ENCODE data around the gene KRTAP4-1. TPM values are rescaled to one million over a fixed set of nuclear protein-coding genes. Genes with fewer than 3 reads are reported as not detected.
"Not testable (repeated sequence)": the region's sequence is repeated elsewhere in the genome, so short reads cannot be mapped to it uniquely, and the experiment has no call there.

KRTAP4-1 gene
- total RNA-seq, 4 donors from 2014 or later, result not detected

- Histone ChIP-seq H3K9me3 (peaks cover 0 to 42% (median 0%) of the 10 kb centered on the region in 3 donors), H3K4me1 (no peaks in the 10 kb centered on the region)
- ATAC-seq, result no peak
Measured at GRCh38 chr17:41141361-41141760, 43.4 kb downstream of the KRTAP4-1 start.

DNA sequence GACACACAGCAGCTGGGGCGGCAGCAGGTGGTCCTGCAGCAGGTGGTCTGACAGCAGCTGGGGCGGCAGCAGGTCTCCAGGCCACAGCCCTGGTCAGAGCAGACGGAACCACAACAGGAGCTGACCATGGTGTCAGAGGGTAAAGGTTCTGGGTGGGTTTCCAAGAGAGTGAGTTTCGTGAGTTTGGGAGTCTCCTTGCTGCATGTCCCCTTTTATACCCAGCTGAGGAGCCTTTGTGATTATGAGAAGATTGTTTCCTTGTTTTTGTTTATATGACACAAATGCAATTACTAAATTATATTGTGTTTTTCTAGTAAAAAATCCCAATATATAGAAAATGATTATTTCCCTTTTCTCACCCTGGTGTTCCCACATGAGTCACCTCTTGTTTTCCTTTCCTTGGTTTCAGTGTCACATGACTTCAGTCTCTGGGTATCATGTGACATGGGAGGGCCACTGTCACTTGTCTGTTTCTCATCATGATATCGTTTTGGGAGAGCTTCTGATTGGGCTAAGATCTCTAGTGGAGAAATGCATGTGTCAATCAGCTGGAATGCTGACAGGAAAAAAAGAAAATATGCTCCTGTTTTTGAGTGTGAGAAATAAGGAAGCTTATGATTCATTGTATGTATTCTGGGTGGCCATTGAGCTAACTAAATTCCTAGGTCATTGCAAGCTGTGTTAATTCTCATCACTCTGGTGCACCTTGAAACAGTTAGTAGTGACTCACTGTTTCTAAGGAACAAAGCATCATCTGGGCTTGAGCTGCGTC lies 44.2 kb downstream of the KRTAP4-1 start, which contains the start of gene KRTAP4-6:
TSS of gene KRTAP4-6 (minus strand) at position 185 of the 772 bp plus-strand sequence. CDS start at position 128, 57 bp downstream.
- H3K27me3 ChIP-seq, result peaks cover 9% of the 10 kb centered on the region
- no peak within 1 kb of the TSS for H3K27ac ChIP-seq
- peaks cover 0 to 42% (median 0%) of the 10 kb centered on the region in 3 donors for H3K9me3 ChIP-seq
- no peaks in the 10 kb centered on the region for H3K4me1 ChIP-seq
- 58 to 83% methylated on average over 2 to 6 of the region's 6 CpGs for WGBS, 2 donors (ENCODE audit: low coverage in 1 of 2)
- no peak within 1 kb of the TSS for H3K4me3 ChIP-seq
- TF ChIP-seq CTCF (IDR thresholded peaks at IDR 0.05), result no peak
- TF ChIP-seq EP300 (IDR thresholded peaks at IDR 0.05), result no peak
- TF ChIP-seq POLR2A (IDR thresholded peaks at IDR 0.05), result no peak
- no peak for TF ChIP-seq POLR2AphosphoS5 (IDR thresholded peaks at IDR 0.05)
- no peak for ATAC-seq
- H3K36me3 ChIP-seq, result no peaks in the 10 kb centered on the region

More at GRCh38 chr17:41141361-41141760, 43.4 kb downstream of the KRTAP4-1 start:
- Histone ChIP-seq H3K27me3 (peaks cover 9% of the 10 kb centered on the region), H3K27ac (no peak overlapping the region), H3K4me3 (no peak overlapping the region), H3K36me3 (no peaks in the 10 kb centered on the region)
- TF ChIP-seq EP300 (IDR thresholded peaks at IDR 0.05), result no peak
- no peak for TF ChIP-seq POLR2A (IDR thresholded peaks at IDR 0.05)
- no peak for TF ChIP-seq POLR2AphosphoS5 (IDR thresholded peaks at IDR 0.05)
- no peak for TF ChIP-seq CTCF (IDR thresholded peaks at IDR 0.05)

GRCh38 chr17:41139865-41140264 lies 44.8 kb downstream of the KRTAP4-1 start:
- peaks cover 0 to 42% (median 0%) of the 10 kb centered on the region in 3 donors for H3K9me3 ChIP-seq
- not testable (repeated sequence) for H3K27ac ChIP-seq, H3K36me3 ChIP-seq, ATAC-seq, H3K4me3 ChIP-seq, H3K27me3 ChIP-seq, H3K4me1 ChIP-seq
- 87 to 93% methylated on average over 7 to 8 of the region's 12 CpGs for WGBS, 2 donors (ENCODE audit: low coverage in 1 of 2)

Small RNA genes within 50 kb of the gene (small RNA-seq; reads per million reads assigned to genes)
- 0 reads per million in 4 donors for gene KRTAP4-17P

Other genes starting within 250 kb of the KRTAP4-1 start
- gene KRT23, start 247.3 kb downstream of the KRTAP4-1 start, total RNA-seq, result 1 to 10 TPM in 1 of 4 donors, not detected in 3; 6.1 TPM
- gene KRT39, start 218.0 kb downstream of the KRTAP4-1 start, total RNA-seq, result not detected
- not detected for gene KRT40, start 200.6 kb downstream of the KRTAP4-1 start, total RNA-seq
- gene KRTAP3-3, start 190.7 kb downstream of the KRTAP4-1 start, total RNA-seq, result not detected
- not detected for gene KRTAP3-2, start 185.0 kb downstream of the KRTAP4-1 start, total RNA-seq
- gene KRTAP3-1, start 175.8 kb downstream of the KRTAP4-1 start, total RNA-seq, result not detected
- gene KRTAP1-5, start 157.7 kb downstream of the KRTAP4-1 start, total RNA-seq, result not detected
- gene KRTAP1-4, start 154.7 kb downstream of the KRTAP4-1 start, total RNA-seq, result not detected
- not detected for gene KRTAP1-3, start 150.0 kb downstream of the KRTAP4-1 start, total RNA-seq
- not detected for gene KRTAP1-1, start 143.5 kb downstream of the KRTAP4-1 start, total RNA-seq
- gene KRTAP2-1, start 137.6 kb downstream of the KRTAP4-1 start, total RNA-seq, result not detected
- not detected for gene KRTAP2-2, start 129.7 kb downstream of the KRTAP4-1 start, total RNA-seq
- gene KRTAP2-3, start 124.8 kb downstream of the KRTAP4-1 start, total RNA-seq, result not detected
- not detected for gene KRTAP2-4, start 119.0 kb downstream of the KRTAP4-1 start, total RNA-seq
- not detected for gene KRTAP4-7, start 100.8 kb downstream of the KRTAP4-1 start, total RNA-seq
- gene KRTAP4-8, start 86.8 kb downstream of the KRTAP4-1 start, total RNA-seq, result not detected
- gene KRTAP4-16, start 82.7 kb downstream of the KRTAP4-1 start, total RNA-seq, result not detected
- not detected for gene KRTAP4-9, start 79.5 kb downstream of the KRTAP4-1 start, total RNA-seq
- not detected for gene KRTAP4-11, start 66.5 kb downstream of the KRTAP4-1 start, total RNA-seq
- not detected for gene KRTAP4-12, start 60.7 kb downstream of the KRTAP4-1 start, total RNA-seq
- not detected for gene KRTAP4-6, start 44.4 kb downstream of the KRTAP4-1 start, total RNA-seq
- not detected for gene KRTAP4-5, start 35.1 kb downstream of the KRTAP4-1 start, total RNA-seq
- gene KRTAP4-4, start 24.2 kb downstream of the KRTAP4-1 start, total RNA-seq, result not detected
- gene KRTAP4-3, start 16.7 kb downstream of the KRTAP4-1 start, total RNA-seq, result not detected
- gene KRTAP4-2, start 6.7 kb downstream of the KRTAP4-1 start, total RNA-seq, result not detected
- not detected for gene KRTAP9-1, start 5.0 kb upstream of the KRTAP4-1 start, total RNA-seq
- not detected for gene KRTAP9-2, start 41.7 kb upstream of the KRTAP4-1 start, total RNA-seq
- not detected for gene KRTAP9-3, start 47.5 kb upstream of the KRTAP4-1 start, total RNA-seq
- gene KRTAP9-8, start 53.1 kb upstream of the KRTAP4-1 start, total RNA-seq, result not detected
- not detected for gene KRTAP9-4, start 64.8 kb upstream of the KRTAP4-1 start, total RNA-seq
- gene KRTAP9-9, start 70.5 kb upstream of the KRTAP4-1 start, total RNA-seq, result not detected
- not detected for gene KRTAP9-6, start 80.5 kb upstream of the KRTAP4-1 start, total RNA-seq
- gene KRTAP9-7, start 90.8 kb upstream of the KRTAP4-1 start, total RNA-seq, result under 1 TPM in 1 of 4 donors, not detected in 3; 0.66 TPM
- not detected for gene KRTAP29-1, start 117.9 kb upstream of the KRTAP4-1 start, total RNA-seq
- not detected for gene KRTAP16-1, start 124.4 kb upstream of the KRTAP4-1 start, total RNA-seq
- gene KRTAP17-1, start 130.8 kb upstream of the KRTAP4-1 start, total RNA-seq, result not detected
- gene KRT33A, start 165.9 kb upstream of the KRTAP4-1 start, total RNA-seq, result not detected
- gene KRT33B, start 184.9 kb upstream of the KRTAP4-1 start, total RNA-seq, result not detected
- gene KRT34, start 197.4 kb upstream of the KRTAP4-1 start, total RNA-seq, result under 1 TPM in 1 of 4 donors, not detected in 3; 0.27 TPM
- not detected for gene KRT31, start 212.7 kb upstream of the KRTAP4-1 start, total RNA-seq
- not detected for gene KRT37, start 239.7 kb upstream of the KRTAP4-1 start, total RNA-seq

Data from gastroesophageal sphincter (tissue), 4 donors.